ENCODE results near the gene MIS18A.
"Not testable (repeated sequence)": the region's sequence is repeated elsewhere in the genome, so short reads cannot be mapped to it uniquely, and the experiment has no call there.

MIS18A gene

DNA sequence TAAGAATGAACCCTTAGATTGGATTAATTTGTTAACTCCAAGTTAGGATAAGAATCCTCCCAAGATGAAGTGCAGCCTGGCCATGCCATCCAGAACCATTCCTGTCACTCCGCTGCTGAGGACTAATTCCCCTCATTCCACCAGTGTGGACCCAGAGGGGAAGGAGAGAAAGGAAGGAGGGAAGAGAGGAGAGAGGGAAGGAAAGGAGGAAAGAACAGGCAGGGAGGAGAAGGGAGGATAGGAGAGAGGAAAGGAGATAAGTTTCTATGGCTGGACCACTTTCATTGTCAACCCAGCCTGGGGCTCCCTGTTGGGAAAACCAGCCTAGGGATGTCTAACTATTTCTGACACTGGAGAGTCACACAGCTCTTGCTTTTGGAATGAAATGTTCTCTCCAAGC, 24.5 kb upstream of the MIS18A start:
- no peak for DNase-seq

DNA sequence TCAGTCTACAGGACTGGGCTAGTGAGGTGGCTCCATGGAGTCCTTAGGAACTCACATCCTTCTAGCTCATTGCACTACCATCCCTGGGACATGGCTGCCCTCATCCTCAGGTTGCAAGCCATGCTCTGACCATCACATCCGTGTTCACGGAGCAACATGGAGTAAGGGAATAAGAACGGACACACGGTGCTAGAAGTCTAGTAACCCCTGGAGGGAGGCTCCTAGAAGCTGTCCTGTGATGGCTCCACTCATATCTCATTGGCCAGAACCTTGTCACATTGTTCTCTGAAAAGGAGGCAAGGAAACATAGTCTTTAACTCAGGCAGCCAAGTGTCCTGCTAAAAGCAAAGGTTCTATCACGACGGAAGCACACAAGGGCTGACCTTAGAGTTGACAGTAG, 23.7 kb upstream of the MIS18A start:
- DNase-seq = no peak

DNA sequence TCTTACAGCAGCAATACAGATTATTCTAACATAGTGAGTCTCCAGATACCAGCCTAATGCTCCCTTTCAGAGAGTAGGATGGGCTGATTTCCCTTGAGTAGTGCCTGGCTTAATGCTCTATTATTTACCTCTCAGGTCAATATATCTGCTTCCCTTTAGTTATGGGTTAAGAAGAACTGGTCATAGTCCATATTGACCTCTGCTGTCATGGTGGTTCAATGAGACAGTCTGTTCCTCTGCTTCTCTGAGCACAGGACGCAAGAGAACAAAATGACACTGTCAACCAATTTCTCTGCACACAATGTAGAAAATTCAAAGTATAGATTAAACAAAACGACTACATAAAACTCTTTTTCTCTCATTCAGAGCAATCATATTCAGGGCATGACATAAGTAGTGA, 22.7 kb upstream of the MIS18A start:
- DNase-seq = no peak

DNA sequence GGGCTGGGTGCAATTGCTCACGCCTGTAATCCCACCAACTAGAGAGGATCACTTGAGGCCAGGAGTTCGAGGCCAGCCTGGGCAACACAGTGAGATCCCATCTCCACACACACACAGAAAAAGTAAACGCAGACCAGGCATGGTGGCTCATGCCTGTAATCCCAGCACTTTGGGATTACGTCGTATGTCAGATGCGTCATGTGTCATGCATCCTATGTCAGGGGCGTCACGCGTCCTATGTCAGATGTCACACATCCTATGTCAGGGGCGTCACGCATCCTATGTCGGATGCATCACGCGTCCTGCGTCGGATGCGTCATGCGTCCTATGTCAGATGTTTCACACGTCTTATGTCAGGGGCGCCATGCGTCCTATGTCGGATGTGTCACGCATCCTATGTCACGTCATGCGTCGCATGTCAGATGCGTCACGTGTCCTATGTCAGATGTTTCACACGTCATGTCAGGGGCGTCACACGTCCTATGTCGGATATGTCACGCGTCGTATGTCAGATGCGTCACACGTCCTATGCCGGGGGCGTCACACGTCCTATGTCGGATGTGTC, 21.4 kb upstream of the MIS18A start:
- DNase-seq = no peak

DNA sequence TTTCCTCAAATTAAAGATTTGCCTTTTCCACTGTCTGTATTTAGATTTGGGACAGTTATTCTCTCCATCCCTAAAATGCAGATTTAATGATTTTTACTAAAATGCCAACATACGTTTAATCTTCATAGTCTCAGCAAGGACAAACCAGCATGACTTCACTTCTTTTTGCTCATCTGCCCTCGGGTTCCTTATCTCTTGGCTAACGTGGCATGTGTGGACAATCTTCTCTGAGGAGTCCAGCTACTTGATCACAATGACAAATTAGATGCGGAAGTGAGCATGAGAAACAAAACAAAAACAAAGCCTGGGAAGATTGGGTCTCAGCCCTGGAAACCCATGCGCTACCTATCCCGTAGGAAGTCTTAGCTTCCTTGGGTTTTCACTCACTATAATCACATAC, 20.8 kb upstream of the MIS18A start:
- no peak for DNase-seq

DNA sequence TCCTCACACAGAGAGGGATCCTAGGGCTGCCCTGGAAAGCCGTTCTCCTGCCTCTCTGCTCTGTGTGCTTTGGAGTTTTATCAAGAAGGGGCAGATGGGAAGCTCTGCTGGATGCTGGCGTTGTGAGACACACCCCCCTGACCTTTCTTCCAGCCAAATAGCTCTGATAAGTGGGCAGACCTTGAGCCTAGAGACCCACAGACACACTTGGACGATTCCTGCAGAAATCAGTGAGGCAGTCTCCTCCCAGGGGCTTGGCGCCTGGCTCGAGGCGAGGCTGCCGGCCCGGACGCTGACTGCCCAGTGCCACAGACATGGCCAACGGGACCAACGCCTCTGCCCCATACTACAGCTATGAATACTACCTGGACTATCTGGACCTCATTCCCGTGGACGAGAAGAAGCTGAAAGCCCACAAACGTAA, 19.8 kb upstream of the MIS18A start, which contains the start of gene MRAP:
TSS of gene MRAP (plus strand) at position 198 of the 424 bp plus-strand sequence. CDS start at position 315, 117 bp downstream.
- DNase-seq = no peak

DNA sequence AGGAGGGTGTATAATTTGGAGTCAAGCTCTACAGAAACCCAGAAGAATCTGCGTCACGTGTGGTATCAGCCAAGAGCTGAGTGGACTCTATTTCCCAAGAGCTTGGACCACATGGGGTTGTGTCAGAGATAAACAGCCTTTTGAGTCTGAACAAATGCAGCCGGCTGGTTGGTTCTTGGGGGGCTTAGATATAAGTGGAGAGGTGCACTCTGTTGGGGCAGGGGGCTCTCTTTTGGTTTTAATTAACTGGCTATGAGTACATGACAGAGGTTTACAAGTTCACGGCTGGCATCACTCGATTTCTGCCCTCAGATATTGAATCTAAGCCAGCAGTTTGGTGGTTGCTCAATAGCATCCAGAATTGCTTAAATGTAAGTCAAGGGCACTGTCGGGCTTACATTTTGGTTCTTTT, 19.3 kb upstream of the MIS18A start:
- DNase-seq = no peak

DNA sequence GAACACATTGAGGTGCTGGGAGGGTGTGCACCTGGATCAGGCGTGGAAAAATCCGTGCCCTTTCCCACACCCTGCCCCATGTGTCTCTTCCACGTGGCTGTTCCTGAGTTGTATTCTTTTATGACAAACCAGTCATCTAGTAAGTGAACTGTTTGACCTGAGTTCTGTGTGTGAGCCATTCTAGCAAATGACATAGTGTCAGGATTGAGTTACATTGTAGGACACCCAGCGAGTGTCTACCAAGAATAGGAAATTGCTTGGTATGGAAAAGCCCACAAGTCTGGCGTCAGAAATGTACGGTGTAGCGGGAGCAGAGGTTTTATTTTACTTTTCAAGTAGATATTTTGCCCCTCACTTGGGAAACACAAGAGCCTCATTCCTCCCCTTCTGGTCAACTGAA, 18.6 kb upstream of the MIS18A start:
- DNase-seq = no peak

DNA sequence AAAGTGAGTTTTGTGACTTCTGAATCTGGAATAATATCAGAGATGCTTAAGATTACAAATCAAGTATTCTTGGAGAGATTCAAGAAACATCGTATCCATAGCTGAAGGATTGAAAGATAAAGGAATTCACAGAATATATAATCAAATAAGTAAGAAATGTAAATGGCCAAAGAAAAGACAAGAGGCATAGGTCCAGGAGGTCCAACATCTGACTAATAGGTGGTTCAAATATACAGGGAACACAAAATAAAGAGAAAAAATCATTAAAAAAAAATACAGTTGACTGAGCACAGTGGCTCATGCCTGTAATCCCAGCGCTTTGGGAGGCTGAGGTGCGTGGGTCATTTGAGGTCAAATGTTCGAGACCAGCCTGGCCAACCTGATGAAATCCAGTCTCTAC, 6.6 kb upstream of the MIS18A start:
- no peak for DNase-seq

DNA sequence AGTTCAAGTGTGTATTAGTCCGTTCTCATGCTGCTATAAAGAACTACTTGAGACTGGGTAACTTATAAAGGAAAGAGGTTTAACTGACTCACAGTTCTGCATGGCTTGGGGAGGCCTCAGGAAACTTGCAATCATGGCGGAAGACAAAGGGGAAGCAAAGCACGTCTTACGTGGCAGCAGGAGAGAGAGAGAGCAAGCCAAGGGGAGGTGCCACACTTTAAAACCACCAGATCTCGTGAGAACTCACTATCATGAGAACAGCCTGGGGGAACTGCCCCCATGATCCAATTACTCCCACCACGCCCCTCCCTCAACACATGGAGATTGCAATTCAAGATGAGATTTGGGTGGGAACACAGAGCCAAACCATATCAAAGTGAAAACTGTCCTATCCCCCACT, 4.1 kb upstream of the MIS18A start:
- DNase-seq = no peak

DNA sequence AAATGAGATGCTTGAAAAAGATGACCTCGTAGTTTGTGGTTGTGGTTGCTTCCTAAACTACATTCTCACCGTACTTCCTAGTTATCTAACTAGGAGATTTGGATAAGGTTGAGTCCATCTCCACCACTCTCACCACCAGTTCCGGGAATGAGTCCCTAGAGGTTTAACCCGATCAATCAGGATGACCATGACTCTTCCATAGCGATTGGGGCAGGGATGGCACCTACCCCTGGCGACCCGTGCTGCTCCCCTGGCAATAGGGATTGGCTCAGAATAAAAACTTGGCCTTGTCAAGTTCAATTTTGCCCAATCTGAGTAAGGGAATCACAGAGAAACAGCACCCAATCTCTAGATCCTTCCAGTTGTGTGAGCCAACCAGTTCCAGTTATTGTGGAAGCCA, 2.7 kb upstream of the MIS18A start:
- DNase-seq = no peak

DNA sequence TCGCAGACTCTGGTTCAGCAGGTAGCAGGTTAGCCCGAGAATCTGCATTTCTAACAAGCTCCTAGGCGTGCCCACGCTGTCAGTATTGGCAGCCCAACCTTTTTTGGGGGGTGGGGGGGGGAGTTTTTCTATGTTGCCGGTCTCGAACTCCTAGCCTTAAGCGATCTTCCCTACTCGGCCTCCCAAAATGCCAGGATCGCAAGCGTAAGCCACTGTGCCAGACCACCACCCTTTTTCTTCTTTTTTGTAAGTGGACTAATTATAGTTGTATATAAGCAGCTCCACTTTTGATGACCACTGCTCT, 480 bp upstream of the MIS18A start:
- DNase-seq = peak; percentile 50

DNA sequence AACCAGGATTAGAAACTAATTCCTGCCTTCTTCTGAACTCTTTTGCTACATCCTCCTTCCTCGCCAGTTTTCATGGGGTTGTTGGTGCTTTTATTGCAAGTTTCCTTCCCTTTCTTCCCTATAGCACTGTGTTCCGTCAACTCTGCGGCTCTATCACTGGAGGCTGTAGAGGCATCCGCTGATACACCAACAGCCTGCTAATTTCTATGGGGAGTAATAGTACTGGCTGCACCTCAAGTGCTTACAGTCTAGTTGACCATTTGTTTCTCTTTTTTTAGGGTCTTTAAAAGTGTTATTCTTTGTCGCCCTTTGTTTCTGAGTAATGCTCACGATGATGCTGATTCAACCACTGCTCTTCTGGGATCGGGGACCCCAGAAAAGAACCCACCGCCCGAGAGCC, 746 bp downstream of the MIS18A start:
- no peak for DNase-seq

DNA sequence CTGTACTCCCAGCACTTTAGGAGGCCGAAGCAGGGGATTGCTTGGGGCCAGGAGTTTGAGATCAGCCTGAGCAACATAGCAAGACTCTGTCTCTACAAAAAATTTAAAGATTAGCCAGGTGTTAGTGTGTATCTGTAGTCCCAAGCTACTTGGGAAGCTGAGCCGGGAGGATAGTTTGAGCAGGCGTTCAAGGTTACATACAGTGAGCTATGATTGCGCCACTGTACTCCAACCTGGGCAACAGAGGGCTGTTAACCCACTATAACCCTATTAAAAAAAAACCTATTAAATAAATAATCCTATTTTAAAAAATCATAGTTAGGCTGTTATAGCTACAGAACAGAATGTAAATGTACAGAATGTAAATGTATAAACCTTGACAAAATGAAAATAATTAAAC, 2.2 kb downstream of the MIS18A start:
- DNase-seq = no peak

DNA sequence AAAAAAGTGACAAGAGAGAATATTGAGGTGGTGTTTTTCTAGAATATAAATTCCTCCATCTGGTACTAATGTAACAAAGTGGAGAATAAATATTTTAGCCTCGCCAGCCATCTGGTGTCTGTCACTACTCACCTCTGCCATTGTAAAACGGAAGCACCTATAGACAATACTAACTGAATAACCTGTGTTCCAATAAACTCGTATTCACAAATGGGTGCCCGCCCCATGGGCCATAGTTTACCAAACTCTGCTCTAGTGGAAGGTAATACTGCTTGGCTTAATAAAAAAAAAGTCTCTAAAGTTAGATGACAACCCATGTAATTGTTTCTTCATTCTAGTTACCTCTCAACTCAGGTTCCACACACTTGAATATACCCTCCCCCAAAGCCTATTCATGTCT, 8.1 kb downstream of the MIS18A start:
- DNase-seq = no peak

DNA sequence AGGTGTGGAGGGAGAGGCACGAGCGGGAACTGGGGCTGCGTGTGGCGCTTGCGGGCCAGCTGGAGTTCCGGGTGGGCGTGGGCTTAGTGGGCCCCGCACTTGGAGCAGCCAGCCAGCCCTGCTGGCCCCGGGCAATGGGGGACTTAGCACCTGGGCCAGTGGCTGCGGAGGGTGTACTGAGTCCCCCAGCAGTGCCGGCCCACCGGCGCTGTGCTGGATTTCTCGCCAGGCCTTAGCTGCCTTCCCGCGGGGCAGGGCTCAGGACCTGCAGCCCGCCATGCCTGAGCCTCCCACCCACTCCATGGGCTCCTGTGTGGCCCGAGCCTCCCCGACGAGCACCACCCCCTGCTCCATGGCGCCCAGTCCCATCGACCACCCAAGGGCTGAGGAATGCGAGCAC, 13.5 kb downstream of the MIS18A start:
- not testable (repeated sequence) for DNase-seq

DNA sequence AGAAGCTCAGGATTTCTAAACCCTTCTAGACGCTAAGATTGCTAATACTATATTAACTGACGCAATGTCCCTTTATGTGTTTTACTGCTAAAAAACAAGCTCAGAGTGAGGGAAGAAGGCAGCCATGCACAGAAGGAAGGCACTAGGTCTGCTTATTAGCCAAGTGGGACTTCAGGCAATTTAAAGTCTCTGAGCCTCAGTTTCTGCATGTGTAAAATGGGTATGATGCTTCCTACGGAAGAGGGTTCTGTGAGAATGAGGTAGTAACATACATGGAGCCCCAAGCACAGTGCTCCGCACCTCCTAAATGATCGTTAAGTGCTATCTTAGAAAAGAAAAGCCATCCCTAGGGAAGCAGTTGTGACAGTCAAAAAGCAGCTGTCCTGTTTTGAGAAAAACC, 16.9 kb downstream of the MIS18A start:
- no peak for DNase-seq

DNA sequence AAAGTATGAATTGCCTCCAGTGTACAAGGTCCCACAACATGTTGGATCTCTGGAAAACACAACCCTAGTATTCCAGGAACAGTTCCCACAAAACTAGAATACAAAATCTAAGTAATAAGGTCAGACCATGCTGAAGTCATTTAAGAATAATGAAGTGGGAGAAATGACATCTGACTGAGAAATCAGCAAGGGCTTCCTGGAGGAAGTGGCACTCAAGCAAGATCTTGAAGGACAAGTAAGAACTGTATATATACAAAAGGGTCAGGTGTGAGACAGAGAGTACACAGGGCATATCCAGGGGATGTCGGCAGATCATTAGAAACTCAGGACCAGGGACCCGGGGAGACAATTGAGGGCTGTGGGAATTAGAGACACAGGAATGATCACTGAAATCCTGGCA, 18.7 kb downstream of the MIS18A start:
- DNase-seq = no peak

DNA sequence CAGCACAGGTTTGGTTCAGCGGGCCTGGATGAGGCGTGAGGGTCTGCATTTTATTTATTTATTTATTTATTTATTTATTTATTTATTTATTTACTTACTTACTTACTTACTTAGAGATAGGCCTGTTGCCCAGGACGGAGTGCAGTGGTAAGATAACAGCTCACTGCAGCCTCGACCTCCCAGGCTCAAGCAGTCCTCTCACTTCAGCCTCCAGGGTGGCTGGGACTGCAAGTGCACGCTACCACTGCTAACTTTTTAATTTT, 20.1 kb downstream of the MIS18A start:
- DNase-seq = not testable (repeated sequence)

DNA sequence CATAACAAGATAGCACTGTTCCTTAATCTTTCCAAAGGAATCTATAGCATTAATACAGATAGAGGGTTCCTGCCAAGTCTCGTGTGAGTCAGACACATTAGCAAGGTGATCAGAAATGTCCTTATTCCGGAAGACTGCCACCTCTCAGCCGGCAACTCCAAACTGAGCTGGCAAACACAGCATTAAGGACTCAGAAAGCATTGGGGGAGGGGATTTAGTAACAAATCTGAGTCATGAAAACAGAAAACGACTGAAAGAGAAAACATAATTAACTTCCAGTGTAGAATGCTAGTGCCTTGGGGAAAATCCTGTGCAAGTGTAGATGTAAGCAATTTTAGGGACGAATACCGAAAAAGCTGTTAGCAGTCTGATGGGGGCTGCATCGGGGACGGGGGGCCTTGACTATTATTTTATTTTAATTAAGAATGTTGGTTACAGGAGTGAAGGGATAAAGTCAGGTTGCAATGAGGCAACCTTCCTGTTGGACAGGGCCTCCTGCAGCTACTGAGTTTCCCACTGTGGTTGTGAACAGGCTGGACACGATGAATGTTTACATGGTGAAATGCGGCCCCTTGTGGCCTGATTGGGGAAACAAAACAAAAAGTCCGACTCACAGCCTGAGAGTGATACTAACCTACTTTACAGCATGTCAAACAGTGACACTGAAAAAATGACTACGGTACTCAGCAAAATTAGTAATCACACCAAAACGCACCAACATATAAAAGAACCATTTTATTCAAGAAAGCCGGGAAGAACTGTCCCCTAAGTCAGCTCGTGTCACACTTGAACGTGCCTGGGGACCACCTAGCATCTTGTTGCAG, 20.7 kb downstream of the MIS18A start:
- peak; percentile 67 for DNase-seq

DNA sequence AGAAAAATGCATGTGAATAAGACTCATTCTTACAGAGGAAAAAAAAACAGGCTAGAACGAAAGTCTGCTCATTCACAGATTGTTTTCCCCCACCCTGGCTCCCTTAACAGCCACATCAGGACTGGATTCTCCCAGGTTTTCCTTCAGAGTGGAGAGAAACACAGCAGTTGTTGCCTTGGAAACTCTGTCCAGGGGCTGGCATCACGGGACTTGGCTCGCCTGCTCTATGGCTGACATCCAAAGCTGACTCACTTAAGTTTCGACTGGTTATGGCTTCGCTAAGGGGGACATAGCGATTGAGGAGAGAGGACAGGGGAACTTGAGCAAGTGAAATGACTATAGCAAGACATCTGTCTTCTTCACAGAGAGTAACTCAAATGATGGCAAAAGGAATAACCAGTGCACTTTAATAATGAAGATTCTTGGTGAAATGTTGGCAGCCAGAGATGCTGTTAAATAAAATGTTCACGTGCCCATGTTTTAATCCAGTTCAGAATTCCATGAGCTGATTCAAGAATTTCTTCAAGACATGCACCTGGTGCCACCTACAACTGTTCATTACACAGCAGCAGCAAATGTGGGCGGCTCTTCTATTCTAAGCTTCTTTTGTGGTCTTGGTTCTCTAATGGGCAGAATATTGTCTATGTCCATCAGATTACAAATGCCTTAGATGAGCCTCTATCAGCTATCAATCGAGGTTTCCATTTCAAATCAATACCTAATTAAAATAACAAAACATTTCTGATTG, 21.8 kb downstream of the MIS18A start:
- DNase-seq = peak; percentile 78

DNA sequence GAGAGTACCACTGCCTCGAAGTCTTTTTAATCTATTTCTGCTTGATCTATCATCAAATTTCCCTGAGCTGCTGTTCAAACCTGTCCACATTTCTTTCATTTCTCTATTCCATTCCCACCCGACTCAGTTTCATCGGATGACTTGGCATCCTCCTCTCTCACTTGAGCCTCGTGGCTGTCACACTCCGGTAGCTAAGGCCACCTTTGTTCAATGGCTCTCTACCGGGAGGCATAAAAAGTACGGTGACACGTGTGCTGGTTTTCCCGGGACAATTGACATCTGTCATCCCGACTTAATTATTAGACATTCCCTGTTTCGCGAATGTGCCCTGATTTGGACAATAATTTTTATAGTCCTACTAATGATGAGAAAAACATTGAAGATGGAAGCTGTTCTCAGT, 22.6 kb downstream of the MIS18A start:
- peak; percentile 11 for DNase-seq

DNA sequence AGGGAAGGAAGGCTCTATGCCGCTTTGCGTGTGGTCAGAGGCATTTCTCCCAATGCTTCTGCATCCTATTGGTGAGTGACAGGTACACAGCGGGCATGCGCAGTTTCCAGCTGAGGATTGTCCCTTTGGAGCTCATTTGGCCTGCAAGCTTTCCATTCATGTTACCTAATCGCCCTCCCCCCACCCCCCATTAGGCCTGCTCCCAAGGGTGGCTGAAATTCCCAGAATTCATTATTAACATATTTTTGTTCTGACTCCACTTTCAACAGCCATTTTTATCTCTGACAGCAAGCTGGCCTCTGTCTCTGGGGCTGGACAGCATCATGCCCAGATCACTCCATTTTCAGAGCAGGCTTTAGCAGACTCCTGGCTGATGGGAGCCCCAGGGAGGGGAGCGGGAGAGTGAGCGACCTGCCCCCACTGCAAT, 25.6 kb downstream of the MIS18A start:
- no peak for DNase-seq

DNA sequence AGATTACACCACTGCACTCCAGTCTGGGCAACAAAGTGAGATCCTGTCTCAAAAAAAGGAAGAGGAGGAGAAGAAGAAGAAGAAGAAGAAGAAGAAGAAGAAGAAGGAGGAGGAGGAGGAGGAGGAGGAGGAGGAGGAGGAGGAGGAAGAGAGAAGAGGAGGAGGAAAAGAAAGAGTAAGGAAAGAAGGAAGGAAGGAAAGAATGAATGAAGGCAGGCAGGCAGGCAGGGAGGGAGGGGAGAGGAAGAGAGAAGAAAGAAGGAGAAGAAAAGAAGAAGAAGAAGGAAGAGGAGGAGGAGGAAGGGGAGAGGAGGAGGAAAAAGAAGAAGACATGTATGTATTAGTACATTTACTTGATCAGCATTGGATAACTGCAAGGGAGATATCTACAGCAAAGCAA, 26.7 kb downstream of the MIS18A start:
- no peak for DNase-seq

Measured in NCI-H2227 treated with DMSO at 0.1 percent for 48 hours (cell line).